Stomach smooth muscle (tissue), 2 donors: Measurements from ENCODE around the gene ILKAP.
A peak's percentile ranks its signal among the peaks of the same experiment; 100 is the strongest.

Experiments
- H3K27ac ChIP-seq: one replicate; pipeline ENCODE4 v1.7.0; 2013; ENCODE audit warnings: mild to moderate bottlenecking, low read length, inconsistent platforms
- H3K27me3 ChIP-seq, 2 donors: one replicate each; pipeline ENCODE4 v1.7.0; 2013; ENCODE audit warnings: low read length in 2 of 2; ENCODE audit not compliant: insufficient read depth in 2 of 2, control insufficient read depth in 1 of 2
- H3K36me3 ChIP-seq, 2 donors: one replicate each; pipeline ENCODE4 v1.7.0; 2013; ENCODE audit warnings: low read length in 2 of 2; ENCODE audit not compliant: control insufficient read depth in 2 of 2, insufficient read depth in 2 of 2
- H3K4me1 ChIP-seq: one replicate; pipeline ENCODE4 v1.7.0; 2013; ENCODE audit warnings: low read length; ENCODE audit not compliant: control insufficient read depth, insufficient read depth
- H3K4me3 ChIP-seq, 2 donors: one replicate each; pipeline ENCODE4 v1.7.0; 2013; ENCODE audit warnings: low read length in 2 of 2
- H3K9ac ChIP-seq, 2 donors: one replicate each; pipeline ENCODE4 v1.7.0; 2013; ENCODE audit warnings: low read length in 2 of 2, mild to moderate bottlenecking in 1 of 2
- H3K9me3 ChIP-seq, 2 donors: one replicate each; pipeline ENCODE4 v1.7.0; 2013; ENCODE audit warnings: low read length in 2 of 2; ENCODE audit not compliant: control insufficient read depth in 2 of 2
- donor health status: healthy.
- donor health status: Pancreatic carcinoma.

The ILKAP gene, protein sequence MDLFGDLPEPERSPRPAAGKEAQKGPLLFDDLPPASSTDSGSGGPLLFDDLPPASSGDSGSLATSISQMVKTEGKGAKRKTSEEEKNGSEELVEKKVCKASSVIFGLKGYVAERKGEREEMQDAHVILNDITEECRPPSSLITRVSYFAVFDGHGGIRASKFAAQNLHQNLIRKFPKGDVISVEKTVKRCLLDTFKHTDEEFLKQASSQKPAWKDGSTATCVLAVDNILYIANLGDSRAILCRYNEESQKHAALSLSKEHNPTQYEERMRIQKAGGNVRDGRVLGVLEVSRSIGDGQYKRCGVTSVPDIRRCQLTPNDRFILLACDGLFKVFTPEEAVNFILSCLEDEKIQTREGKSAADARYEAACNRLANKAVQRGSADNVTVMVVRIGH

DNA sequence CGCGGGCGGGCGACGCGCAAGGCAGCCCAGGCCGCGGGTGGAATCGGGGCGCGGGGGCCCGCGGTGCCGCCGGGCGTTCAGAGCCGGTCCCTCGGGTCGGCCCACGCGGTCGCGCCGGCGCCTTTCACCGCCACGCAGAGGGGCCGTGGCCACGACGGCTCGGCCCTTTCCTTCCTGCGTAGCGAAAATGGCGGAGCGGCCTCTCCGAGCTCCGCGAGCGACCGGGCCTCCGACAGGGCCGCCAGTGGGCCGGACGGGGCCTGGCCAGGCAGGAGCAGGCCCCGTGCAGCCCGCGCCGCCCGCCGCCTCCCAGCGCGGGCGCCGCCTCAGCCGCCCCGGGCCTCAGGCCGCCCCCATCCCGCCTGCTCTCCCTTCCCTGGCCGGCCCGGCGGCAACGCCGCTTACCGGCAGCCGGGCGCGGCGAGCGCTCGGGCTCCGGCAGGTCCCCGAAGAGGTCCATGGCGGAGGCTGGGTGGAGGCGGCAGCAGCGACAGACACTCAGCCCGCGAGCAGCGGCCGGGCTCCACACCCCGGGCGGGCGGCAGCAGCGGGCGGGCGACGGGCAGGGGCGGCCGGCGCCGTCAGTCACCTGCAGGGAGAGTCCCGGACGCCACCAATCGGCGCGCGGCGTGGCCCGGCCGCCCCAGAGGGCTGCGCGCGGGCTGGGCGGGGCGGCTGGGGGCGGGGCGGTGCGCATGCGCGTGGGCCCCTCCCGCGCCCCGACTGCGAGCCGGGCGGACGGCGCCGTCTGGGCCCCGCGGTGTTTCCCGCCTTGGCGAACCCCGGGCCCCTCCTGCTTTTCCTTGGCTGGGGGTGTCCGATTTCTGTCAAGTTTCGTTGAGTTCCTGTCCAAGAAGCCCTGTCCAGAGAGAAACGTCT is at the start of gene ILKAP:
TSS of gene ILKAP (minus strand) at position 602 of the 879 bp plus-strand sequence. CDS start at position 460, 142 bp downstream.
- Histone ChIP-seq H3K9ac (peak within 1 kb of the TSS; percentile 93), H3K4me3 (peak within 1 kb of the TSS; percentile 82 to 85), H3K36me3 (no peaks in the 10 kb centered on the region), H3K27ac (peak within 1 kb of the TSS; percentile 82), H3K4me1 (peaks cover 32% of the 10 kb centered on the region), H3K9me3 (no peaks in the 10 kb centered on the region), H3K27me3 (no peaks in the 10 kb centered on the region)

DNA sequence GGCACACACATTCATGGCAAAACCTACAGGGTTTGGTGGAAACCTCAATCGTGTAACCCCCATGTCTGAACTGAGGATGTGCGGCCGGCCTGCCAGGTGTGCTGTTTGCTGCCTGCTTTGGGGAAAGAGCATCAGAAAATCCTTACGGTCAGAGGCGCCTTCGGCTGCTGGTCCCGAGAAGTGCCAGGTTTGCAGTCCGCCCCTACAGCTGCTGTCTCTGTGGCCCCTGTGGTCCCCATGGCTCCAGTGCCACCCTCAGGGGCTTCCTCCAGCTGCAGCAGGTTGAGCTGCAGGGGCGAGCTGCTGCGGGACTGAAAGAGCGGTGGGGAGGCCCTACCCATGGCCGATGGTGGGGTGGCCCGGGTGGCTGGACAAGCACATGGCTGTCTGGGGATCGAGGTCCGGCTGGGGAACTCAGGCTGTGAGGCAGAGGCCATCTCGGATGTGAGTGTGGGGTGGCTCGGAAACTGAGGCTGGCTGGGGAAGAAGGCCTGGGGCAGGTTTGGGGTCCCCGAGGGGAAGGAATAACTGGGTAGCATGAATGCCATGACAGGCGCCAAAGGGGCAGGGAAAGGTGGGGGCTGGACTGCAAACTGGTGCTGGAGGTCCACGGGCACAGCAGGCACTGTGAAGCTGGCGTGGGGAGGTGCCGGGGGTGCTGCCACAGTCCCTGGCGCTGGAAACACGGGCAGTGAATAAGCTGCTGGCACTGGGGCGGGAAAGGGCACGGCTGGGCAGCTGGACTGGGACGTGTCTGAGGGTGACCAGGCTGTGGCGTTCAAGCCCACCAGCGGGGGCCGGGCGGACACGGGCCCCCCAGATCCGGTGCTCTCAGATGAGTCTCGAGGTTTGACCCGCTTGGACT is 49.5 kb upstream of the ILKAP start:
- Histone ChIP-seq H3K9ac (no peak overlapping the region), H3K27ac (no peak overlapping the region), H3K4me1 (no peaks in the 10 kb centered on the region), H3K4me3 (no peak overlapping the region), H3K36me3 (peaks cover 74 to 76% of the 10 kb centered on the region in 2 donors), H3K9me3 (no peaks in the 10 kb centered on the region), H3K27me3 (no peaks in the 10 kb centered on the region)

DNA sequence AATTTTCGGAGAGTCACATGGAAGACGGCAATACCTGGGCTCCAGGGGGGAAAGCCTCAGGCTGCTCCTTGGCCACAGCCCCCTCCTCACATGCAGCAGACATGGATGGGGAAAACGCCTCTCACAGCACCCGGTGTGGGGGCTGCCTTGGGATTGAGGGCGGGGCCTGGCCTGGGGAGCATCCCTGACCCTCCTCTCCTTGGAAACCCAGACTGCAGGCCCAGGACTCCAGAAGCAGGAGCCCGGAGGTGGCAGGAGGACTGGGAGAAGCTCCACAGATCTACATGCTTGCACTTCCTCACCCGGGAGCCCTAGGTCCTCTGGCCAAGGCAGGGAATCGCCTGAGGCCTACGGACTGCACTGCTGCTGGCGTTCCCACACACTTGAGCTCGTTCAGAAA is 48.5 kb upstream of the ILKAP start:
- no peak overlapping the region for H3K4me3 ChIP-seq
- no peaks in the 10 kb centered on the region for H3K27me3 ChIP-seq
- H3K27ac ChIP-seq = no peak overlapping the region
- H3K9me3 ChIP-seq = no peaks in the 10 kb centered on the region
- H3K36me3 ChIP-seq = peaks cover 69 to 78% of the 10 kb centered on the region in 2 donors
- no peak overlapping the region for H3K9ac ChIP-seq
- no peaks in the 10 kb centered on the region for H3K4me1 ChIP-seq

DNA sequence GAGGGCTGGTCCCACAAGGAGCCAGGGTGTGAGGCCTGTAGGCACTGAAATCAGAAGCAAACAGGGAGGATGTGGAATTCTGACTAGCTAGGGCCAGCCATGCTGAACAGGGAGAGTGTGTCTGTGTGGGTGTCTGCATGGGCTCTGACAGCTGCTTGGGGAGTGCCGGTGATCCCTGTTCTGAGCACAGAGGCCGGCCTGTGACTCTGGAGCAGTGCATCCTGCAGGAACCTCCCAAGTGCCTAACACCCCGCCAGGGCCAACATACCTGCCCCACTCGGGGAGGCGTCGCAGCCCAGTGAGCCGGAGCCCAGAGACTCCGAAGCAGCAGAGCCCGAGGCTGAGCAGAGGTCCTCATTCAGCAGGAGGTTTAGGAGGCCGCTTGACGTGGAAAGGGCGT is 47.8 kb upstream of the ILKAP start:
- Histone ChIP-seq H3K27ac (no peak overlapping the region), H3K9me3 (no peaks in the 10 kb centered on the region), H3K27me3 (no peaks in the 10 kb centered on the region), H3K4me3 (no peak overlapping the region), H3K9ac (no peak overlapping the region), H3K4me1 (no peaks in the 10 kb centered on the region), H3K36me3 (peaks cover 63 to 72% of the 10 kb centered on the region in 2 donors)

DNA sequence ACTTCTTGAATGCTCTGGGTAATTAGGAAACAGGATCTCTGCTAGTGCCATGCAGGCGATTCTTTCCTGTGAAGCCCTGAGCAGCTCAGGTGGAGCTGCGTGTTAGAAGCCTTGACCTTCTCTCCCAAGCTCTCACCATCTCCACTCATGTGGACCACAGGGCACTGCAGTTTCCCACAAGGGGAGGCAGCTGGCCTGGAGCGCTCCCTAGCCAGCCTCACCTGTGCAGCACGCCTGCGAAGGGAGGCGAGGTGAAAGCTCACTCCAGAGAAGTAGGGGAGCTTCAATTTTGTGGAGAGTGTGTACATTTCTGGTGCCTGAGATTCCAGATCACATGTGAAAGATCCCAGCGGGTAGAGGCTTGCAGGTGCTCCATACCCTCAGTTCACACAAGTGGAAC is 47.4 kb upstream of the ILKAP start:
- H3K9ac ChIP-seq = no peak overlapping the region
- H3K27me3 ChIP-seq = no peaks in the 10 kb centered on the region
- no peaks in the 10 kb centered on the region for H3K9me3 ChIP-seq
- peaks cover 58 to 71% of the 10 kb centered on the region in 2 donors for H3K36me3 ChIP-seq
- no peak overlapping the region for H3K27ac ChIP-seq
- H3K4me3 ChIP-seq = no peak overlapping the region
- no peaks in the 10 kb centered on the region for H3K4me1 ChIP-seq

DNA sequence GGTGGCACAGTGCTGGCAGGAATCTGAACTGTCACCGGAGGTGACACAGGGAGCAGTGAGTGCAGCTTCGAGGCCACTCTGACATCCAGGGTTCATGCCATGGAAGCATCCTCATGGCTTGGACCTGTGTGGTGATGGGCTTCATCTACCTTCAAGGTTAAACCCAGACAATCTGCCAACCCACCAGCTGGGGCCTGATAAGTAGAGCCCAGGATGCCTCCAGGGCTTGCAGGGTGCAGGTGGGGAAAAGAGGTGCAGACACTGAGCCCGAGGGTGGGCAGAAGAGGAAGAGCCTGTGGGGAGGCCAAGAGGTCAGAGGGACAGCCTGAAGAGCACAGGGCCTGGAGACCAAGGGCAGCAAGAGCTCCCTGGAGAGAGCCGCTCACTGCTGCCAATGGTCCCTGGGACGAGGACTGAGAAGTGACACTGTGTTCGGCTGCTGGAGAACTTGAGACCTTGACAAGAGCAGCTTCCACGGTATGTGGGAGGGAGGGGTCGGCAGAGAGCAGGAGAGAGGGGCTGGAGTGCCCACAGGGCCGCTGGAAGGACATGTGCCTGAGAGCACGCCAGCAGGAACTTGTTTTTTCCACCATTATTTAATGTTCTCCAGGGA is 44.5 kb upstream of the ILKAP start:
- peaks cover 44 to 52% of the 10 kb centered on the region in 2 donors for H3K36me3 ChIP-seq
- H3K9me3 ChIP-seq = no peaks in the 10 kb centered on the region
- no peak overlapping the region for H3K4me3 ChIP-seq
- H3K4me1 ChIP-seq = peaks cover 6% of the 10 kb centered on the region
- no peaks in the 10 kb centered on the region for H3K27me3 ChIP-seq
- no peak overlapping the region for H3K9ac ChIP-seq
- H3K27ac ChIP-seq = no peak overlapping the region

DNA sequence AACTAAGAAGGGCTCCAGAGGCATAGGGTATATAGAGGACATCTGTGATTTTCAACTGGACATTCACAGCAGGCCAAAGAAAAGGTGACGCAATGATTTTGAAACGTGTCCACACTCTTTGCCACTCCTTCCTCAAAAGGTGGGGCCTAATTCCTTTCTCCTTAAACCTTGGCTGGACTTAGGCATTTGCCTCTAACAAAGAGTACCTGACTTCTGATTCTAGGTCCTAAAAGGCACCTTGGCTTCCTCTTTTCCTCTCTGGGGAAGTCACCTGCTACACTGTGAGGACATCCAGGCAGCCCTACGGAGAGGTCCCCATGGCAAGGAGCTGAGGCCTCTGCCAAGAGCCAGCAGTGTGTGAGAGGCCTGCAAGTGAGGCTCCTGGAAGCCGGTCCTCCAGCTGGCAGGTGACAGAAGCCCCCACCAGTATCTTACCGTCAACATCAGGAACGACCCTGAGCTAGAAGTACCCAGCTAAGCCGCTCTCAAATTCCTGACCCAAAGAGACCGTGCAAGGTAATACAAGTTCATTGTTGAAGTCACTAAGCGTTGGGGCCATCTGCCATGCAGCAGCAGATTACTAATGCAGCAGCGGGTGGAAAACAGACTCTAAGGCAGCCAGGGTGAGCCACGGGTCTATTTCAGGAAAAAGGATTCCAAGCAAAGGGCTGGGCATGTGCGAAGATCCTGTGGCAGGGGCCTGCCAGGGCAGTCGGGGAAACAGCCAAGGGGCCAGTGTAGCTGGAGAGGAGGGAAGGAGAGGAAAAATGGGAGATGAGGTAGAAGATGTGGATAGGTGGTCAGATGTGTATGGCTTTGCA is 43.7 kb upstream of the ILKAP start:
- H3K36me3 ChIP-seq = peaks cover 37 to 45% of the 10 kb centered on the region in 2 donors
- no peak overlapping the region for H3K27ac ChIP-seq
- H3K9ac ChIP-seq = no peak overlapping the region
- H3K27me3 ChIP-seq = no peaks in the 10 kb centered on the region
- H3K4me1 ChIP-seq = peaks cover 13% of the 10 kb centered on the region
- no peak overlapping the region for H3K4me3 ChIP-seq
- H3K9me3 ChIP-seq = no peaks in the 10 kb centered on the region

DNA sequence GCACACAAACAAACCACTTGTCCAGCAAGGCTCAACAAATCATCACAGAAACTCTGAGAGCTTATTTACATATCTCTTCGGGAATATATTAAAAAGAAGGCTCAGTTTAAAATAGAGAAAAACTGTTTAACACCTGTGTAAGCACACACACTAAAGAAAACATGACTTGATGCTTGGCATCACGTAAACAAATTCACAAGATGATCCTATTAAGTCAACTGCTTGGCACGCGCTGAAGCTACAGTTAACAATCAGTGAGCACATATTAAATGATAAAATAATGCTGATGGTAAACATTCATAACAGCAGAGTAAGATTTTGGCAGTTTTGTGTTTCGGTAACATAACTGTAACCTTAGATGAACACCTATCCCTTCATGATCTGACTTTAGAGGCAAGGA is 40.7 kb upstream of the ILKAP start:
- no peaks in the 10 kb centered on the region for H3K27me3 ChIP-seq
- peaks cover 24% of the 10 kb centered on the region for H3K4me1 ChIP-seq
- H3K4me3 ChIP-seq = no peak overlapping the region
- no peak overlapping the region for H3K27ac ChIP-seq
- H3K36me3 ChIP-seq = peaks cover 17 to 23% of the 10 kb centered on the region in 2 donors
- H3K9ac ChIP-seq = no peak overlapping the region
- no peaks in the 10 kb centered on the region for H3K9me3 ChIP-seq

DNA sequence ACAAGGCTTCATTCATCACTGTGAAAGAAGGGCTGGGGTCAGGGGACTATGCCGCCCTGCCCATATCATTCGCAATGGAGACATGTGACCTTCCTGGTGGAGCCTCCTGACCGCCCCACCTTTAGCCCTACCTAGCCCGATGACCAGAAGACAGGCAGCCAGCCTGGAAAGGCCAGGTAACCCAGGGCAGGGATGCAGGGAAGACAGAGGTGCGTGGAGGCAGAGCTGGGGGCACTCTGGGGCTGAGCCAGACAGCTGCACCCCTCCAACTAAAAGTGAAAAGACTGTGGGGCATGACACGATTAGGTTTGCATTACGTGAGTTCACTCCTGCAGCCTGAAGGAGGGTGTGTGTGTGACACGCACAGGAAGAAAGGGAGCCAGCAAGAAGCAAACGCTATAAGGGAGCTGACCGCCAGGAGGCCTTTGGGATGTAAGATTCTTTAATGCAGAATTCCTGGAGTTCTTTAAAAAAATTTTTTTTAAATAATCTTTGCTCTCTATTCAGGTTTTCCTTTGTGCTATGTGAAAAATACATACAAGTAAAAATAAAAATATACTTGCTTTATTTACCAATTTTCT is 40.1 kb upstream of the ILKAP start:
- no peak overlapping the region for H3K9ac ChIP-seq
- H3K4me3 ChIP-seq = no peak overlapping the region
- peak overlapping the region; percentile 58 for H3K27ac ChIP-seq
- H3K9me3 ChIP-seq = no peaks in the 10 kb centered on the region
- H3K4me1 ChIP-seq = peaks cover 30% of the 10 kb centered on the region
- H3K36me3 ChIP-seq = peaks cover 13 to 20% of the 10 kb centered on the region in 2 donors
- no peaks in the 10 kb centered on the region for H3K27me3 ChIP-seq
